GM21717 (cell line): Measurements from ENCODE around the gene DOK7.
A peak's percentile ranks its signal among the peaks of the same experiment; 100 is the strongest.
"Not testable (repeated sequence)": the region's sequence is repeated elsewhere in the genome, so short reads cannot be mapped to it uniquely, and the experiment has no call there.

ENCODE experiments used
- ATAC-seq: cut with Tn5 transposase; IDR thresholded peaks from one replicate; pipeline ENCODE4 v1.9.1; 2021; ENCODE audit warnings: mild to moderate bottlenecking, moderate library complexity; ENCODE audit not compliant: unreplicated experiment

The DOK7 gene

DNA sequence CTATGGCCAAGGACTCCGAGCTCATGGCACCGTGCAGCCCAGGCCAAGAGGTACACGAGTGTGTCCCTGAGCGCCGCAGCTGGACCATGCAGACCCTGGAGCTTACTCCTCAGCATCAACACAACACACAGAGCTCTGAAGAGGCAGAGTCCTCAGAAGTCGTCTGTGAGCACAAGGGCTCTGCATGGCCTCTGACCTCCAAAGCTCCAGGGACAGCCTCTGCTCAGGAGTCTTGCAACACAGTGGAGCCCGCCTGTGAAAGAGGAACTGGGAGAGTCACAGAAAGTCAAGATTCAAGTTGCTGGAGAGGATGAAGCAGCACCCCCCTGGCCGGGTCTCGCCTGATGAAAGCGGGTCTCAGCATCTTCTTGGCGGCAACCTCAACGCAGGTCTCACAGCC, 66.3 kb downstream of the DOK7 start:
- ATAC-seq = no peak

GRCh38 chr4:3530051-3530450, 66.9 kb downstream of the DOK7 start:
- no peak for ATAC-seq

GRCh38 chr4:3530663-3531254, 67.7 kb downstream of the DOK7 start:
- ATAC-seq = no peak

DNA sequence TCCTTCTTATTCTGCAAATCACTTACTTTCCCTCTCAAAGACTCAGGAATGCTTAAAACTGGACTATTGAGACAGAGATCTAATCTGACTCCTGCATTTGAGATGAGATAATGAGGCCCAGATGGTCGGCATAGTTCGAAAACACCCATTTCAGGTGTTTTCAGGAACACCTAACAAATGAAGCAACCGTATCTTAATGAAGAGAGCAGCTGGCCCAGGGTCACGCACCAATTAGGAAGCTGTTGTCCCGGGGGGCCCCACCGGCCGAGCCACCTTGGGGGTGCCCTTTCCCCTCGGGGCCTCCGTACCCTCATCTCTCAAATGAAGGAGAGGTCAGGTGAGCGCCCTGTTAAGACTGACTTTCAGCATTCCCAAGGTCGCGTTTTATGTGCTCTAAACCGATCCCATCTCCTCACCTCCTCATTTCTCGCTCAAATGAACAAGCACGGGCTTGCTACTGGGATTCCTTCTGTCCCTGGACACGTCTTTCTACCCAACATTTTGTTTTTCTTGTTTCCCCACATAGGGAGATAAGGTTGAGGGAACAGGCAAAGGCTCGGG, 68.3 kb downstream of the DOK7 start:
- ATAC-seq = no peak

GRCh38 chr4:3531879-3532750, 69.0 kb downstream of the DOK7 start, which contains the start of gene LRPAP1:
Gene LRPAP1, minus strand, starts transcription at chr4:3532422. Its CDS starts 10 bp downstream, at chr4:3532412.
- peak; percentile 79 for ATAC-seq

- no peak for ATAC-seq
Observed at GRCh38 chr4:3532751-3533422, 69.8 kb downstream of the DOK7 start.

DNA sequence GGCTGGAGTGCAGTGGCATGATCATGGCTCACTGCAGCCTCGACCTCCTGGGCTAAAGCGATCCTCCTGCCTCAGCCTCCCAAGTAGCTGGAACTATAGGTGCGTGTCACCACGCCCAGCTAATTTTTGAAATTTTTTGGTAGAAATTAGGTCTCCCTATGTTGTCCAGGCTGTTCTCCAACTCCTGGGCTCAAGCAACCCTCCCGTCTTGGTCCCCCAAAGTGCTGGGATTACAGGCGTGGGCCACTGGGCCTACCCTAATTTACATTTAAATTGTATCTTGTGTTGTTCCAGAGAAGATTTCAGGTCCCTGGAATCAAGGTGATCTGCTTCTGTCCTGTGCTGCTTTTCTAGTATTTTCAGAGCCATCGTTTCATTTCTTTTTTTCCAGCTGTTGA, 70.3 kb downstream of the DOK7 start:
- ATAC-seq = no peak

DNA sequence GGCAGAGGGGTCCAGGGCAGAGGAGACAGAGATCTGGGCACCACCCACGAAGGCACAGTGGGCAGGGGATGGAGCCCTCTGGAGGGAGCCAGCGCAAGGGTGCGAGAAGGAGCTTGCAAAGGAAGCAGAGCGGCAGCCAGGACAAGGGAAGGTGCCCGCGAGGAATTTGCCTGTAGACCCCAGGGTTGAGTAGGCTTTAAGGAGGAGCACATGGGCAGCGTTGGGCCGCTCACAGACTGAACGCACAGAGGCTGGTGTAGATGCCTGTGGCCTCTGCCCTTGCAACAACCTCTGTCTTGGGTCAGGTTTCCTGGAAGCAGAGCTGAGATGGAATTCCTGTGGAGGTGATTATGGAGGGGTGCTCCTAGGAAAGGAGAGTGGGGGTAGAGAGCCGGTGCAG, 72.7 kb downstream of the DOK7 start:
- not testable (repeated sequence) for ATAC-seq

GRCh38 chr4:3538906-3539305, 75.8 kb downstream of the DOK7 start:
- not testable (repeated sequence) for ATAC-seq

DNA sequence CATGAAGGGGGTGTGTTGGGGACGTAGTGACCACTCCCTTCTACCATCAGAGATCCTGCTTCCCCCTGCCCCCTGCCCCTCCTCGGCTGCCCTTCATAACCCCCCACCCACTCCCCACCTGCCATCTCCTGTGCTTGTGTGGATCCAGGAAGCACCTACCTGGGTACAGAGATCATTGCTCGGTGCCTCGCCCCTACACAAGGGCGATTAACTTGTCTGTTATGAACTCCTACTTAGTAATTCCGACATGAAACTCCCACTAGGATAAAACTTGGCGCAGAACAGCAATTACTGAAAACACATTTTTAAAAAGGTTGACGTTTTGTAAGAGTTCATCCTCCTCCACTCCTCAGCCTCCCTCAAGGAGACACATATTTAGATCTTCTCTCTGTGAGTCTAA, 80.3 kb downstream of the DOK7 start:
- not testable (repeated sequence) for ATAC-seq
